K562 (cell line): Measurements from ENCODE around the gene VWF.

Source experiments
- POLR2AphosphoS5 ChIP-seq: IDR thresholded peaks from 2 replicates; pipeline ENCODE4 v1.6.1; 2011; ENCODE audit warnings: mild to moderate bottlenecking, low read depth, low read length, moderate library complexity; ENCODE audit not compliant: control insufficient read depth, insufficient read depth
- RBBP5 ChIP-seq: fragments of 200-600 bp; sonication (generic); IDR thresholded peaks from 2 replicates; pipeline ENCODE4 v1.6.1; 2012; ENCODE audit warnings: borderline replicate concordance, mild to moderate bottlenecking, low read length, control low read depth, inconsistent platforms; ENCODE audit not compliant: insufficient read depth, poor library complexity, severe bottlenecking
- SREBF2 ChIP-seq: sonication (generic); formaldehyde crosslinking; IDR thresholded peaks from 2 replicates; pipeline ENCODE4 v1.4.0; 2020; ENCODE audit warnings: mild to moderate bottlenecking, missing genetic modification reagents

GRCh38 chr12:6166808-6167207 lies 42.3 kb upstream of the VWF start:
- TF ChIP-seq POLR2AphosphoS5 (no peak), RBBP5 (no peak), SREBF2 (CRISPR knock-in tag) (no peak)
